HepG2 (cell line): ENCODE measurements around the gene BAZ1B. TPM values are rescaled to one million over a fixed set of nuclear protein-coding genes. Genes with fewer than 3 reads are reported as not detected.

ENCODE experiments used
- BRD4 ChIP-seq: sonication (generic); formaldehyde crosslinking; IDR thresholded peaks from 2 replicates; pipeline ENCODE4 v1.4.0; 2020; ENCODE audit warnings: missing genetic modification reagents
- ELF1 ChIP-seq: sonication (generic); formaldehyde crosslinking; IDR thresholded peaks from 2 replicates; pipeline ENCODE4 v1.4.0; 2020; ENCODE audit warnings: missing genetic modification reagents
- FOXK1 ChIP-seq: sonication (generic); formaldehyde crosslinking; IDR thresholded peaks from 2 replicates; pipeline ENCODE4 v1.4.0; 2020; ENCODE audit warnings: low read depth, missing genetic modification reagents, borderline replicate concordance
- GATAD1 ChIP-seq: IDR thresholded peaks from 2 replicates; pipeline ENCODE4 v1.6.1; 2016; ENCODE audit warnings: missing genetic modification reagents, missing compliant biosample characterization
- PLRG1 ChIP-seq: fragments of 450-650 bp; conservative IDR thresholded peaks from 2 replicates; pipeline ENCODE4 v1.6.1; 2016
- SIN3B ChIP-seq: fragments of 150-350 bp; IDR thresholded peaks from 2 replicates; pipeline ENCODE4 v1.6.1; 2014; ENCODE audit warnings: low read length
- ZBTB42 ChIP-seq: sonication (generic); formaldehyde crosslinking; IDR thresholded peaks from 2 replicates; pipeline ENCODE4 v1.5.0; 2020; ENCODE audit warnings: mild to moderate bottlenecking, missing genetic modification reagents
- ZFAT ChIP-seq: sonication (generic); formaldehyde crosslinking; conservative IDR thresholded peaks from 2 replicates; pipeline ENCODE4 v1.8.1; 2023; ENCODE audit warnings: missing genetic modification reagents, inconsistent platforms
- ZFP62 ChIP-seq: sonication (generic); formaldehyde crosslinking; IDR thresholded peaks from 2 replicates; pipeline ENCODE4 v1.4.0; 2020; ENCODE audit warnings: missing genetic modification reagents
- ZNF317 ChIP-seq: sonication (generic); formaldehyde crosslinking; IDR thresholded peaks from 2 replicates; pipeline ENCODE4 v1.5.0; 2020; ENCODE audit warnings: mild to moderate bottlenecking, missing genetic modification reagents
- ZNF446 ChIP-seq: sonication (generic); formaldehyde crosslinking; IDR thresholded peaks from 2 replicates; pipeline ENCODE4 v1.5.0; 2020; ENCODE audit warnings: mild to moderate bottlenecking, missing genetic modification reagents
- ZNF569 ChIP-seq: sonication (generic); formaldehyde crosslinking; IDR thresholded peaks from 2 replicates; pipeline ENCODE4 v1.5.0; 2020; ENCODE audit warnings: mild to moderate bottlenecking, missing genetic modification reagents, moderate library complexity, borderline replicate concordance
- ZNF577 ChIP-seq: sonication (generic); formaldehyde crosslinking; IDR thresholded peaks from 2 replicates; pipeline ENCODE4 v1.4.0; 2020; ENCODE audit warnings: mild to moderate bottlenecking, low read depth, missing genetic modification reagents, borderline replicate concordance
- ZNF674 ChIP-seq: sonication (generic); formaldehyde crosslinking; IDR thresholded peaks from 2 replicates; pipeline ENCODE4 v1.5.0; 2020; ENCODE audit warnings: low read depth, mild to moderate bottlenecking, missing genetic modification reagents
- ZNF678 ChIP-seq: sonication (generic); formaldehyde crosslinking; IDR thresholded peaks from 2 replicates; pipeline ENCODE4 v1.4.0; 2020; ENCODE audit warnings: mild to moderate bottlenecking, missing genetic modification reagents
- ZNF780A ChIP-seq: sonication (generic); formaldehyde crosslinking; IDR thresholded peaks from 2 replicates; pipeline ENCODE4 v1.8.0; 2022; ENCODE audit warnings: mild to moderate bottlenecking, missing genetic modification reagents, moderate library complexity
- ZNF83 ChIP-seq: sonication (generic); formaldehyde crosslinking; IDR thresholded peaks from 2 replicates; pipeline ENCODE4 v1.4.0; 2020; ENCODE audit warnings: missing genetic modification reagents, mild to moderate bottlenecking, borderline replicate concordance
- ZSCAN29 ChIP-seq: sonication (generic); formaldehyde crosslinking; conservative IDR thresholded peaks from 2 replicates; pipeline ENCODE4 v1.4.0; 2020; ENCODE audit warnings: mild to moderate bottlenecking, missing genetic modification reagents
- polyA plus RNA-seq, 8 experiments: library from polyadenylated mRNA; depleted of rRNA in 3 of 8; stranded (reverse) in 7 of 8; unstranded in 1 of 8; fragments of >200 nt; fragmentation: Illumina TruSeq in 4 of 8; extraction: Trizol in 4 of 8; gene quantifications; 2 replicates each; pipeline versions ENCODE4 v1.2.1 to v1.2.3, GENCODE V29; 2011 to 2016; ENCODE audit warnings: low read depth in 4 of 8, missing spikeins in 1 of 8, mixed read lengths in 1 of 8; ENCODE audit not compliant: insufficient read depth in 1 of 8
- total RNA-seq, 5 experiments: library from RNA; depleted of rRNA; stranded (reverse); fragments of >200 nt; fragmentation: Illumina TruSeq; extraction: Trizol; gene quantifications; 2 replicates each; pipeline ENCODE4 v1.2.3, GENCODE V29; 2016; ENCODE audit warnings: low read depth in 1 of 5
- TF ChIP-seq, protein P1 (sequence below): sonication (generic); formaldehyde crosslinking; IDR thresholded peaks from 2 replicates; pipeline ENCODE4 v1.8.0; 2022; ENCODE audit warnings: missing genetic modification reagents, low read depth, mild to moderate bottlenecking, borderline replicate concordance
- TF ChIP-seq, protein P2 (sequence below): IDR thresholded peaks from 2 replicates; pipeline ENCODE4 v1.6.1; 2016; ENCODE audit warnings: missing compliant biosample characterization, missing genetic modification reagents, borderline replicate concordance
- TF ChIP-seq, protein P3 (sequence below): sonication (generic); formaldehyde crosslinking; IDR thresholded peaks from 2 replicates; pipeline ENCODE4 v1.5.1; 2020; ENCODE audit warnings: missing genetic modification reagents, mild to moderate bottlenecking, borderline replicate concordance
- TF ChIP-seq, protein P4 (sequence below), 2 experiments: fragments of 450-650 bp in 1 of 2; sonication (generic) in 1 of 2; formaldehyde crosslinking; IDR thresholded peaks; 2 replicates each; pipeline versions ENCODE4 v1.5.0 to v1.8.0; 2020 to 2022; ENCODE audit warnings: mild to moderate bottlenecking in 1 of 2, missing genetic modification reagents in 1 of 2

Gene BAZ1B
- total and polyA plus RNA-seq, 2 of the 13 experiments (the other 11 are each of a cell fraction or from before 2014, with no cell fraction given), result 18.6 to 69.4 TPM

DNA sequence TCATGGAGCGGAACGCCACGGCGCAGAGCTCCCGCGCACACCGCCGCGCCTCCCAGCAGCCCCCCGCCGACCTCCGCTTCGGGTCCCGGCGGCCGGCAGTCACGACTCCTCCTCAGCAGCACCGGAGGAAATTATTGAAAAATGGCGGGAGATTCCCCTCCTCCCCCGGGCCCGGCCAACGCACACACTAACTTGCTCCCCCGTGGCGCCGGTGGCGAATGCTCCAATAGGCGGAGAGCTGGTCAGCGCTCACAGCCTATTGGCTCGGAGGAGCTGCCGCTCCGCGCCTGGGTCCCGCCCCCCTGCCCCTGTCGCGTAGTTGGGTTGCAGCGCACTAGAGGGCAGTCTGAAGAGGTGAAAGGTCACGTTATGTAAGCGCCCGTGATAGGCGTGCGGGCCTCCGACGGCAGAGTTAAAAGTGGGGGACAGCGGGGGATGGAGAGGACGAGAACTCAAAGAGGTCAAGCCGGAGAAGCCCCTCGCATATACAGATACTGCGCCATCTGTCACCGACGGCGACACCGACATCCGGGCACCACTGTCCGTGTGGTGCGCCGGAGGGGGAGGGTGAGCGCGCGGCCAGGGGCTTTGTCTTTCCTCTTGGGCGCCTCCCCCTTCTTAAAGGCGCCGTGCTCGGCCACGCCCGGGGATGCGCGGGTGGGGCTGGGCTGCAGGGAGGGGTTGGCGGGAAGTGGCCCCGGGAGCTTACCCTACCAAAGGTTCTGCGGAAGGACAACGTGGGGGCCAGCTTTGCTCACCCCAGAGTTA lies at the start of gene BAZ1B (continued):
- TF ChIP-seq, protein P1, sequence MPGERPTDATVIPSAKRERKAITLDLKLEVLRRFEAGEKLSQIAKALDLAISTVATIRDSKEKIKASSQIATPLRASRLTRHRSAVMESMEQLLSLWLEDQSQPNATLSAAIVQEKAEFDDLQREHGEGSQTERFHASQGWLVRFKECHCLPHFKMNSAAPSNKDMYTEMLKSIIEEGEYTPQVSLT, result no peak
- TF ChIP-seq, protein P2, sequence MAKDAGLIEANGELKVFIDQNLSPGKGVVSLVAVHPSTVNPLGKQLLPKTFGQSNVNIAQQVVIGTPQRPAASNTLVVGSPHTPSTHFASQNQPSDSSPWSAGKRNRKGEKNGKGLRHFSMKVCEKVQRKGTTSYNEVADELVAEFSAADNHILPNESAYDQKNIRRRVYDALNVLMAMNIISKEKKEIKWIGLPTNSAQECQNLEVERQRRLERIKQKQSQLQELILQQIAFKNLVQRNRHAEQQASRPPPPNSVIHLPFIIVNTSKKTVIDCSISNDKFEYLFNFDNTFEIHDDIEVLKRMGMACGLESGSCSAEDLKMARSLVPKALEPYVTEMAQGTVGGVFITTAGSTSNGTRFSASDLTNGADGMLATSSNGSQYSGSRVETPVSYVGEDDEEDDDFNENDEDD (CRISPR knock-in tag), result peak; percentile 86; the same call in 1 of the 2 replicates
- TF ChIP-seq ZNF317 (CRISPR knock-in tag) (peak; percentile 60; the same call in 1 of the 2 replicates), SIN3B (peak; percentile 83), ZNF446 (CRISPR knock-in tag) (no peak), GATAD1 (CRISPR knock-in tag) (peak; percentile 78), PLRG1 (no peak), ZBTB42 (CRISPR knock-in tag) (no peak), ELF1 (CRISPR knock-in tag) (0 out of 2 replicates have a peak, but pooled peaks have one; percentile 15), ZNF674 (CRISPR knock-in tag) (0 out of 2 replicates have a peak, but pooled peaks have one; percentile 22), ZNF780A (CRISPR knock-in tag) (no peak), ZFAT (no peak), ZNF678 (CRISPR knock-in tag) (0 out of 2 replicates have a peak, but pooled peaks have one; percentile 14), ZNF577 (no peak), ZSCAN29 (CRISPR knock-in tag) (0 out of 2 replicates have a peak, but pooled peaks have one; percentile 39), FOXK1 (0 out of 2 replicates have a peak, but pooled peaks have one; percentile 54), ZNF83 (no peak), BRD4 (CRISPR knock-in tag) (peak; percentile 30), ZNF569 (CRISPR knock-in tag) (no peak), ZFP62 (no peak)
- TF ChIP-seq, protein P3, sequence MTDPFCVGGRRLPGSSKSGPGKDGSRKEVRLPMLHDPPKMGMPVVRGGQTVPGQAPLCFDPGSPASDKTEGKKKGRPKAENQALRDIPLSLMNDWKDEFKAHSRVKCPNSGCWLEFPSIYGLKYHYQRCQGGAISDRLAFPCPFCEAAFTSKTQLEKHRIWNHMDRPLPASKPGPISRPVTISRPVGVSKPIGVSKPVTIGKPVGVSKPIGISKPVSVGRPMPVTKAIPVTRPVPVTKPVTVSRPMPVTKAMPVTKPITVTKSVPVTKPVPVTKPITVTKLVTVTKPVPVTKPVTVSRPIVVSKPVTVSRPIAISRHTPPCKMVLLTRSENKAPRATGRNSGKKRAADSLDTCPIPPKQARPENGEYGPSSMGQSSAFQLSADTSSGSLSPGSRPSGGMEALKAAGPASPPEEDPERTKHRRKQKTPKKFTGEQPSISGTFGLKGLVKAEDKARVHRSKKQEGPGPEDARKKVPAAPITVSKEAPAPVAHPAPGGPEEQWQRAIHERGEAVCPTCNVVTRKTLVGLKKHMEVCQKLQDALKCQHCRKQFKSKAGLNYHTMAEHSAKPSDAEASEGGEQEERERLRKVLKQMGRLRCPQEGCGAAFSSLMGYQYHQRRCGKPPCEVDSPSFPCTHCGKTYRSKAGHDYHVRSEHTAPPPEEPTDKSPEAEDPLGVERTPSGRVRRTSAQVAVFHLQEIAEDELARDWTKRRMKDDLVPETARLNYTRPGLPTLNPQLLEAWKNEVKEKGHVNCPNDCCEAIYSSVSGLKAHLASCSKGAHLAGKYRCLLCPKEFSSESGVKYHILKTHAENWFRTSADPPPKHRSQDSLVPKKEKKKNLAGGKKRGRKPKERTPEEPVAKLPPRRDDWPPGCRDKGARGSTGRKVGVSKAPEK (CRISPR knock-in tag), result no peak
- TF ChIP-seq, protein P4, sequence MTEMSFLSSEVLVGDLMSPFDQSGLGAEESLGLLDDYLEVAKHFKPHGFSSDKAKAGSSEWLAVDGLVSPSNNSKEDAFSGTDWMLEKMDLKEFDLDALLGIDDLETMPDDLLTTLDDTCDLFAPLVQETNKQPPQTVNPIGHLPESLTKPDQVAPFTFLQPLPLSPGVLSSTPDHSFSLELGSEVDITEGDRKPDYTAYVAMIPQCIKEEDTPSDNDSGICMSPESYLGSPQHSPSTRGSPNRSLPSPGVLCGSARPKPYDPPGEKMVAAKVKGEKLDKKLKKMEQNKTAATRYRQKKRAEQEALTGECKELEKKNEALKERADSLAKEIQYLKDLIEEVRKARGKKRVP (CRISPR knock-in tag; IDR thresholded peaks at IDR 0.05), result no peak
